Breast epithelium (tissue), 3 donors: ENCODE measurements around the gene OAT.

Source experiments
- POLR2A ChIP-seq: fragments of 450-650 bp; IDR thresholded peaks from one replicate; pipeline ENCODE4 v1.6.1; 2016; ENCODE audit warnings: antibody characterized with exemption, mild to moderate bottlenecking, moderate library complexity
- TF ChIP-seq, protein P1 (sequence below), 3 donors: fragments of 450-650 bp; IDR thresholded peaks; one replicate each; pipeline ENCODE4 v1.5.1; 2016 to 2017; ENCODE audit warnings: antibody characterized with exemption in 3 of 3, mild to moderate bottlenecking in 3 of 3, moderate library complexity in 3 of 3

DNA sequence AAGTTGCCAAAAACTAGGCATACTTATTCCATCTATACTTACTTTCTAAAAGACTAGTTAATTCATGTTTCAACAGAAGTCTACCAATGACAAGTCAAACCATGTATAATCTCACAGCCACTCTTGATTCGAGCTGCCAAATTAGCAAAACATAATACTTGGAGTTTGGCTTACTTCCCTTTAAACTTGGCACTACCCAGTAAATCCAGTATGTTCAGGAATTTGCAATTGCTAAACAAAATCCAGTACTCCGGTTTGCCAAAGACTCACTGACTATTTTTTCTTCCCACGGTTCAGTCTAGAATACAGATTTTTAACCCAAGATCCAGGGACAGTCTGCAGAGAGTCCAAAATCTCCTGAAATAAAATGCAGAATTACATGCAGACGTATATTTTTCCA is 4.6 kb downstream of the OAT start:
- TF ChIP-seq, protein P1, sequence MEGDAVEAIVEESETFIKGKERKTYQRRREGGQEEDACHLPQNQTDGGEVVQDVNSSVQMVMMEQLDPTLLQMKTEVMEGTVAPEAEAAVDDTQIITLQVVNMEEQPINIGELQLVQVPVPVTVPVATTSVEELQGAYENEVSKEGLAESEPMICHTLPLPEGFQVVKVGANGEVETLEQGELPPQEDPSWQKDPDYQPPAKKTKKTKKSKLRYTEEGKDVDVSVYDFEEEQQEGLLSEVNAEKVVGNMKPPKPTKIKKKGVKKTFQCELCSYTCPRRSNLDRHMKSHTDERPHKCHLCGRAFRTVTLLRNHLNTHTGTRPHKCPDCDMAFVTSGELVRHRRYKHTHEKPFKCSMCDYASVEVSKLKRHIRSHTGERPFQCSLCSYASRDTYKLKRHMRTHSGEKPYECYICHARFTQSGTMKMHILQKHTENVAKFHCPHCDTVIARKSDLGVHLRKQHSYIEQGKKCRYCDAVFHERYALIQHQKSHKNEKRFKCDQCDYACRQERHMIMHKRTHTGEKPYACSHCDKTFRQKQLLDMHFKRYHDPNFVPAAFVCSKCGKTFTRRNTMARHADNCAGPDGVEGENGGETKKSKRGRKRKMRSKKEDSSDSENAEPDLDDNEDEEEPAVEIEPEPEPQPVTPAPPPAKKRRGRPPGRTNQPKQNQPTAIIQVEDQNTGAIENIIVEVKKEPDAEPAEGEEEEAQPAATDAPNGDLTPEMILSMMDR (IDR thresholded peaks at IDR 0.05): no peak
- no peak for TF ChIP-seq POLR2A
